Liver (tissue), 9 donors: ENCODE measurements around the gene WIZ. TPM values are rescaled to one million over a fixed set of nuclear protein-coding genes. Genes with fewer than 3 reads are reported as not detected.
"Not testable (repeated sequence)": the region's sequence is repeated elsewhere in the genome, so short reads cannot be mapped to it uniquely, and the experiment has no call there.

Experiments used
- DNase-seq: peaks from one replicate; pipeline ENCODE4 v3.0.0-alpha.2; 2017; ENCODE audit warnings: low spot score
- H3K27ac ChIP-seq, 2 donors: one replicate each; pipeline ENCODE4 v1.7.0; 2013; ENCODE audit warnings: inconsistent platforms in 2 of 2, low read length in 2 of 2, control low read depth in 1 of 2, low read depth in 1 of 2, mild to moderate bottlenecking in 1 of 2
- H3K27me3 ChIP-seq, 4 donors: one replicate each; pipeline versions ENCODE4 v1.6.1 to v1.7.0; 2013; ENCODE audit warnings: low read length in 3 of 4, inconsistent platforms in 1 of 4, mild to moderate bottlenecking in 1 of 4, moderate library complexity in 1 of 4; ENCODE audit not compliant: control insufficient read depth in 4 of 4, insufficient read depth in 4 of 4
- H3K36me3 ChIP-seq, 4 donors: one replicate each; pipeline versions ENCODE4 v1.6.1 to v1.7.0; 2013; ENCODE audit warnings: low read length in 3 of 4, mild to moderate bottlenecking in 3 of 4, low read depth in 1 of 4, moderate library complexity in 1 of 4; ENCODE audit not compliant: control insufficient read depth in 4 of 4, insufficient read depth in 3 of 4
- H3K4me1 ChIP-seq, 4 donors: one replicate each; pipeline versions ENCODE4 v1.6.1 to v1.7.0; 2013; ENCODE audit warnings: low read length in 3 of 4, mild to moderate bottlenecking in 3 of 4, moderate library complexity in 1 of 4; ENCODE audit not compliant: control insufficient read depth in 4 of 4, insufficient read depth in 4 of 4
- H3K4me3 ChIP-seq, 3 donors: one replicate each; pipeline versions ENCODE4 v1.6.1 to v1.7.0; 2013; ENCODE audit warnings: low read length in 3 of 3, control low read depth in 1 of 3, low read depth in 1 of 3, mild to moderate bottlenecking in 1 of 3
- H3K9ac ChIP-seq, 2 donors: one replicate each; pipeline ENCODE4 v1.7.0; 2013; ENCODE audit warnings: low read length in 2 of 2, mild to moderate bottlenecking in 2 of 2, moderate library complexity in 2 of 2, control low read depth in 1 of 2, low read depth in 1 of 2
- H3K9me3 ChIP-seq, 4 donors: one replicate each; pipeline versions ENCODE4 v1.6.1 to v1.7.0; 2013; ENCODE audit warnings: low read length in 3 of 4; ENCODE audit not compliant: control insufficient read depth in 4 of 4
- ATF3 ChIP-seq: IDR thresholded peaks from 2 replicates; pipeline ENCODE4 v1.6.1; 2016; ENCODE audit warnings: antibody characterized with exemption
- EGR1 ChIP-seq, 2 donors: IDR thresholded peaks; 2 replicates each; pipeline ENCODE4 v1.6.1; 2016 to 2018; ENCODE audit warnings: antibody characterized with exemption in 2 of 2, low read depth in 2 of 2
- FOXA1 ChIP-seq: IDR thresholded peaks from 2 replicates; pipeline ENCODE4 v1.6.1; 2016; ENCODE audit warnings: antibody characterized with exemption
- FOXA2 ChIP-seq: IDR thresholded peaks from 2 replicates; pipeline ENCODE4 v1.6.1; 2016; ENCODE audit warnings: antibody characterized with exemption
- HNF4A ChIP-seq, 2 donors: conservative IDR thresholded peaks; 2 replicates each; pipeline ENCODE4 v1.6.1; 2016; ENCODE audit warnings: antibody characterized with exemption in 2 of 2, mild to moderate bottlenecking in 2 of 2
- HNF4G ChIP-seq: IDR thresholded peaks from 2 replicates; pipeline ENCODE4 v1.6.1; 2016; ENCODE audit warnings: antibody characterized with exemption
- NR2F2 ChIP-seq: IDR thresholded peaks from 2 replicates; pipeline ENCODE4 v1.6.1; 2016; ENCODE audit warnings: antibody characterized with exemption
- RAD21 ChIP-seq, 2 donors: IDR thresholded peaks; 2 replicates each; pipeline ENCODE4 v1.6.1; 2016; ENCODE audit warnings: antibody characterized with exemption in 2 of 2, mild to moderate bottlenecking in 2 of 2
- RXRA ChIP-seq, 2 donors: IDR thresholded peaks; 2 replicates each; pipeline ENCODE4 v1.6.1; 2017 to 2018; ENCODE audit warnings: antibody characterized with exemption in 2 of 2, mild to moderate bottlenecking in 1 of 2
- SP1 ChIP-seq: IDR thresholded peaks from 2 replicates; pipeline ENCODE4 v1.6.1; 2018; ENCODE audit warnings: antibody characterized with exemption, mild to moderate bottlenecking
- TAF1 ChIP-seq: conservative IDR thresholded peaks from 2 replicates; pipeline ENCODE4 v1.6.1; 2016; ENCODE audit warnings: antibody characterized with exemption, mild to moderate bottlenecking
- YY1 ChIP-seq: IDR thresholded peaks from 2 replicates; pipeline ENCODE4 v1.6.1; 2016; ENCODE audit warnings: antibody characterized with exemption, mild to moderate bottlenecking
- ZBTB33 ChIP-seq: IDR thresholded peaks from 2 replicates; pipeline ENCODE4 v1.6.1; 2016; ENCODE audit warnings: antibody characterized with exemption
- WGBS: extraction: QIAGEN DNeasy Blood & Tissue Kit; methylation state at CpG from one replicate; pipeline ENCODE4 v1.1.7; 2013; 5-methylcytosine and 5-hydroxymethylcytosine counted together
- polyA plus RNA-seq, 2 donors: library from polyadenylated mRNA; stranded (reverse) in 1 of 2; unstranded in 1 of 2; fragments of 200-250 nt in 1 of 2; fragments of >200 nt in 1 of 2; fragmentation: Nextera tagmentation in 1 of 2; extraction: Ambion mirVana in 1 of 2; gene quantifications; one replicate each; pipeline versions ENCODE4 v1.2.1 to v1.2.3, GENCODE V29; 2013 to 2015
- total RNA-seq, 2 donors: library from RNA; depleted of rRNA; stranded (reverse); fragments of >200 nt; gene quantifications; one replicate each; pipeline ENCODE4 v1.2.3, GENCODE V29; 2014
- TF ChIP-seq, protein P1 (sequence below): fragments of 150-350 bp; IDR thresholded peaks from 2 replicates; pipeline ENCODE4 v1.5.1; 2017; ENCODE audit warnings: improper control_type of control experiment, low read depth, low read length; ENCODE audit not compliant: missing input control
- donor health status: healthy.
- donor health status: healthy.
- donor health status: healthy.
- donor health status: healthy.
- donor health status: healthy.

WIZ gene
- total and polyA plus RNA-seq, 4 donors = 3.8 to 12.7 (median 8.6) TPM

- 79% methylated on average over 4 of the region's 4 CpGs for WGBS
- Histone ChIP-seq H3K4me1 (peaks cover 4 to 45% (median 39%) of the 10 kb centered on the region in 4 donors), H3K9ac (no peak overlapping the region), H3K27ac (no peak overlapping the region), H3K9me3 (no peaks in the 10 kb centered on the region), H3K36me3 (peaks cover 2 to 15% (median 8%) of the 10 kb centered on the region in 4 donors), H3K4me3 (no peak overlapping the region), H3K27me3 (no peaks in the 10 kb centered on the region)
- DNase-seq = no peak
- no peak for TF ChIP-seq TAF1
- no peak for TF ChIP-seq ATF3
Observed at GRCh38 chr19:15412832-15413231, 36.9 kb downstream of the WIZ start.

- H3K36me3 ChIP-seq = peaks cover 2 to 15% (median 8%) of the 10 kb centered on the region in 4 donors
- TF ChIP-seq NR2F2 (peak; percentile 52), HNF4A (conservative IDR thresholded peaks at IDR 0.05) (peak; percentile 47 to 51), RXRA (IDR thresholded peaks at IDR 0.05) (peak; percentile 31 to 35)
- WGBS = 60% methylated on average over 2 of the region's 2 CpGs
- not testable (repeated sequence) for DNase-seq, H3K27me3 ChIP-seq, H3K27ac ChIP-seq, H3K4me3 ChIP-seq, H3K9ac ChIP-seq, H3K9me3 ChIP-seq
- H3K4me1 ChIP-seq = peaks cover 2 to 35% (median 24%) of the 10 kb centered on the region in 4 donors
Observed at GRCh38 chr19:15411351-15411750, 38.4 kb downstream of the WIZ start.

GRCh38 chr19:15404780-15405211 lies 45.0 kb downstream of the WIZ start:
- Histone ChIP-seq H3K9ac (no peak overlapping the region), H3K27ac (no peak overlapping the region)

More at GRCh38 chr19:15404780-15405211, 45.0 kb downstream of the WIZ start:
- no peak overlapping the region for H3K4me3 ChIP-seq
- no peak for DNase-seq
- peaks cover 13 to 47% (median 28%) of the 10 kb centered on the region in 4 donors for H3K36me3 ChIP-seq
- peaks cover 2 to 11% (median 5%) of the 10 kb centered on the region in 4 donors for H3K4me1 ChIP-seq
- TF ChIP-seq, protein P1, sequence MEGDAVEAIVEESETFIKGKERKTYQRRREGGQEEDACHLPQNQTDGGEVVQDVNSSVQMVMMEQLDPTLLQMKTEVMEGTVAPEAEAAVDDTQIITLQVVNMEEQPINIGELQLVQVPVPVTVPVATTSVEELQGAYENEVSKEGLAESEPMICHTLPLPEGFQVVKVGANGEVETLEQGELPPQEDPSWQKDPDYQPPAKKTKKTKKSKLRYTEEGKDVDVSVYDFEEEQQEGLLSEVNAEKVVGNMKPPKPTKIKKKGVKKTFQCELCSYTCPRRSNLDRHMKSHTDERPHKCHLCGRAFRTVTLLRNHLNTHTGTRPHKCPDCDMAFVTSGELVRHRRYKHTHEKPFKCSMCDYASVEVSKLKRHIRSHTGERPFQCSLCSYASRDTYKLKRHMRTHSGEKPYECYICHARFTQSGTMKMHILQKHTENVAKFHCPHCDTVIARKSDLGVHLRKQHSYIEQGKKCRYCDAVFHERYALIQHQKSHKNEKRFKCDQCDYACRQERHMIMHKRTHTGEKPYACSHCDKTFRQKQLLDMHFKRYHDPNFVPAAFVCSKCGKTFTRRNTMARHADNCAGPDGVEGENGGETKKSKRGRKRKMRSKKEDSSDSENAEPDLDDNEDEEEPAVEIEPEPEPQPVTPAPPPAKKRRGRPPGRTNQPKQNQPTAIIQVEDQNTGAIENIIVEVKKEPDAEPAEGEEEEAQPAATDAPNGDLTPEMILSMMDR = no peak
- TF ChIP-seq HNF4G (no peak), RAD21 (IDR thresholded peaks at IDR 0.05) (no peak), SP1 (no peak), EGR1 (IDR thresholded peaks at IDR 0.05; ENCODE audit: low read depth in 2 of 2) (no peak), YY1 (no peak), FOXA2 (no peak), FOXA1 (no peak), RXRA (IDR thresholded peaks at IDR 0.05) (no peak), HNF4A (conservative IDR thresholded peaks at IDR 0.05) (no peak), ZBTB33 (no peak)
- no peaks in the 10 kb centered on the region for H3K27me3 ChIP-seq
- no peaks in the 10 kb centered on the region for H3K9me3 ChIP-seq
- WGBS = 69% methylated on average over 3 of the region's 3 CpGs
